Fibroblast of lung (primary cell): ENCODE data around the gene UBE2L6. TPM values are rescaled to one million over a fixed set of nuclear protein-coding genes. Genes with fewer than 3 reads are reported as not detected.

Source experiments
- DNase-seq, 2 donors: peaks; one replicate each; pipeline versions ENCODE4 v3.0.0 to v3.0.0-alpha.2; 2010; ENCODE audit warnings: low read depth in 2 of 2
- H2AFZ ChIP-seq: 2 replicates; pipeline ENCODE4 v1.5.1; 2012; ENCODE audit warnings: low read length, control low read depth, inconsistent platforms
- H3K27ac ChIP-seq: 2 replicates; pipeline ENCODE4 v1.5.1; 2011; ENCODE audit warnings: low read length, control low read depth; ENCODE audit not compliant: insufficient read depth
- H3K27me3 ChIP-seq: 2 replicates; pipeline ENCODE4 v1.5.1; 2011; ENCODE audit warnings: mild to moderate bottlenecking, low read length; ENCODE audit not compliant: control insufficient read depth, insufficient read depth
- H3K36me3 ChIP-seq: 2 replicates; pipeline ENCODE4 v1.5.1; 2011; ENCODE audit warnings: low read length; ENCODE audit not compliant: control insufficient read depth, insufficient read depth
- H3K4me1 ChIP-seq: 2 replicates; pipeline ENCODE4 v1.5.1; 2011; ENCODE audit warnings: low read length; ENCODE audit not compliant: control insufficient read depth, insufficient read depth; ENCODE audit errors: extremely low read depth
- H3K4me2 ChIP-seq: 2 replicates; pipeline ENCODE4 v1.5.1; 2011; ENCODE audit warnings: low read length, control low read depth; ENCODE audit not compliant: insufficient read depth; ENCODE audit errors: extremely low read depth
- H3K4me3 ChIP-seq, 4 experiments: fragments of 200-600 bp in 1 of 4; sonication (generic) in 1 of 4; replicated peaks in 1 of 4; 2 replicates each; pipeline ENCODE4 v1.5.1; 2011 to 2016; ENCODE audit warnings: low read length in 4 of 4, low read depth in 3 of 4, mild to moderate bottlenecking in 3 of 4, control low read depth in 2 of 4, inconsistent platforms in 1 of 4, mixed read lengths in 1 of 4; ENCODE audit not compliant: insufficient read depth in 1 of 4; ENCODE audit errors: control extremely low read depth in 1 of 4
- H3K79me2 ChIP-seq: 2 replicates; pipeline ENCODE4 v1.5.1; 2012; ENCODE audit warnings: mild to moderate bottlenecking, low read length, inconsistent platforms; ENCODE audit not compliant: control insufficient read depth, insufficient read depth
- H3K9ac ChIP-seq: 2 replicates; pipeline ENCODE4 v1.5.1; 2011; ENCODE audit warnings: mild to moderate bottlenecking, low read length, control low read depth; ENCODE audit not compliant: insufficient read depth
- H3K9me3 ChIP-seq: 2 replicates; pipeline ENCODE4 v1.5.1; 2012; ENCODE audit warnings: low read depth, low read length; ENCODE audit not compliant: control insufficient read depth, insufficient read depth
- H4K20me1 ChIP-seq: 2 replicates; pipeline ENCODE4 v1.5.1; 2011; ENCODE audit warnings: low read length; ENCODE audit not compliant: control insufficient read depth, insufficient read depth; ENCODE audit errors: extremely low read depth
- CTCF ChIP-seq, 2 donors: IDR thresholded peaks in 1 of 2; conservative IDR thresholded peaks in 1 of 2; 1 replicate in 1 of 2; 2 replicates in 1 of 2; pipeline ENCODE4 v1.5.1; 2011 to 2012; ENCODE audit warnings: low read length in 2 of 2, control low read depth in 1 of 2, inconsistent platforms in 1 of 2, low read depth in 1 of 2, mild to moderate bottlenecking in 1 of 2
- EZH2 ChIP-seq: IDR thresholded peaks from 2 replicates; pipeline ENCODE4 v1.5.1; 2012; ENCODE audit warnings: low read length, control low read depth, mild to moderate bottlenecking; ENCODE audit errors: missing control alignments
- polyA plus RNA-seq, 2 donors: library from polyadenylated mRNA; depleted of rRNA in 1 of 2; stranded (reverse) in 1 of 2; unstranded in 1 of 2; fragments of >200 nt; gene quantifications; 2 replicates each; pipeline ENCODE4 v1.2.1, GENCODE V29; 2011 to 2012; ENCODE audit warnings: missing spikeins in 1 of 2
- total RNA-seq: library from RNA; depleted of rRNA; stranded (reverse); fragments of >200 nt; gene quantifications from 2 replicates; pipeline ENCODE4 v1.2.1, GENCODE V29; 2014

UBE2L6 gene
- total and polyA plus RNA-seq, 2 donors (not counting 1 experiment from before 2014, with no cell fraction given) = 94.8 to 113 TPM

- no peak overlapping the region for H3K4me3 ChIP-seq
- no peak overlapping the region for H3K9ac ChIP-seq
- no peaks in the 10 kb centered on the region for H3K9me3 ChIP-seq
- H3K4me2 ChIP-seq = no peak overlapping the region
- no peak overlapping the region for H2AFZ ChIP-seq
- no peaks in the 10 kb centered on the region for H3K27me3 ChIP-seq
- no peaks in the 10 kb centered on the region for H3K4me1 ChIP-seq
- TF ChIP-seq CTCF (conservative IDR thresholded peaks at IDR 0.05 in 1 of 2, IDR thresholded peaks at IDR 0.05 in 1 of 2; ENCODE audit: low read depth in 1 of 2, low read length in 2 of 2) = no peak
- TF ChIP-seq EZH2 = no peak
- H3K36me3 ChIP-seq = peaks cover 21% of the 10 kb centered on the region
- no peaks in the 10 kb centered on the region for H3K79me2 ChIP-seq
- no peak overlapping the region for H3K27ac ChIP-seq
- H4K20me1 ChIP-seq = no peaks in the 10 kb centered on the region
- no peak for DNase-seq
Observed at GRCh38 chr11:57556041-57556440, 11.4 kb downstream of the UBE2L6 start.

- Histone ChIP-seq H3K79me2 (no peaks in the 10 kb centered on the region), H3K27ac (no peak overlapping the region), H3K36me3 (peaks cover 21% of the 10 kb centered on the region), H3K4me1 (no peaks in the 10 kb centered on the region), H4K20me1 (no peaks in the 10 kb centered on the region), H2AFZ (no peak overlapping the region), H3K9ac (no peak overlapping the region), H3K9me3 (no peaks in the 10 kb centered on the region), H3K4me3 (no peak overlapping the region), H3K27me3 (no peaks in the 10 kb centered on the region), H3K4me2 (no peak overlapping the region)
- no peak for TF ChIP-seq CTCF (conservative IDR thresholded peaks at IDR 0.05 in 1 of 2, IDR thresholded peaks at IDR 0.05 in 1 of 2; ENCODE audit: low read depth in 1 of 2, low read length in 2 of 2)
- no peak for TF ChIP-seq EZH2
- DNase-seq = no peak
Observed at GRCh38 chr11:57555393-57555792, 12.1 kb downstream of the UBE2L6 start.

- H3K4me3 ChIP-seq = no peak overlapping the region
- TF ChIP-seq CTCF (conservative IDR thresholded peaks at IDR 0.05 in 1 of 2, IDR thresholded peaks at IDR 0.05 in 1 of 2; ENCODE audit: low read depth in 1 of 2, low read length in 2 of 2) = no peak
- no peak for TF ChIP-seq EZH2
- H3K4me2 ChIP-seq = no peak overlapping the region
- peaks cover 17% of the 10 kb centered on the region for H3K36me3 ChIP-seq
- no peak overlapping the region for H2AFZ ChIP-seq
- H3K4me1 ChIP-seq = no peaks in the 10 kb centered on the region
- no peaks in the 10 kb centered on the region for H3K27me3 ChIP-seq
- no peak overlapping the region for H3K27ac ChIP-seq
- H3K9ac ChIP-seq = no peak overlapping the region
- no peaks in the 10 kb centered on the region for H3K9me3 ChIP-seq
- no peaks in the 10 kb centered on the region for H4K20me1 ChIP-seq
- DNase-seq = no peak
- no peaks in the 10 kb centered on the region for H3K79me2 ChIP-seq
Observed at GRCh38 chr11:57552479-57552878, 15.0 kb downstream of the UBE2L6 start.
